Fibroblast of lung (primary cell): ENCODE measurements around the gene NOMO2.
"Not testable (repeated sequence)": the region's sequence is repeated elsewhere in the genome, so short reads cannot be mapped to it uniquely, and the experiment has no call there.

ENCODE experiments used
- CTCF ChIP-seq, 2 donors: IDR thresholded peaks in 1 of 2; conservative IDR thresholded peaks in 1 of 2; 1 replicate in 1 of 2; 2 replicates in 1 of 2; pipeline ENCODE4 v1.5.1; 2011 to 2012; ENCODE audit warnings: low read length in 2 of 2, control low read depth in 1 of 2, inconsistent platforms in 1 of 2, low read depth in 1 of 2, mild to moderate bottlenecking in 1 of 2
- EZH2 ChIP-seq: IDR thresholded peaks from 2 replicates; pipeline ENCODE4 v1.5.1; 2012; ENCODE audit warnings: low read length, control low read depth, mild to moderate bottlenecking; ENCODE audit errors: missing control alignments

- TF ChIP-seq CTCF (conservative IDR thresholded peaks at IDR 0.05 in 1 of 2, IDR thresholded peaks at IDR 0.05 in 1 of 2; ENCODE audit: low read depth in 1 of 2, low read length in 2 of 2); EZH2: not testable (repeated sequence)
Observed at GRCh38 chr16:18521445-18522181, 40.3 kb downstream of the NOMO2 start.
